CD14-positive monocyte (primary cell): ENCODE results near the gene ISX. TPM values are rescaled to one million over a fixed set of nuclear protein-coding genes. Genes with fewer than 3 reads are reported as not detected.

Experiments used
- DNase-seq, 3 donors: peaks; one replicate each; pipeline ENCODE4 v3.0.0-alpha.2; 2011 to 2022
- H2AFZ ChIP-seq: 2 replicates; pipeline ENCODE4 v1.6.0; 2012; ENCODE audit warnings: mild to moderate bottlenecking, low read depth, low read length, inconsistent platforms; ENCODE audit not compliant: insufficient read depth, poor library complexity, severe bottlenecking
- H3K27ac ChIP-seq, 2 donors: 1 replicate in 1 of 2; 2 replicates in 1 of 2; pipeline ENCODE4 v1.5.1; 2012 to 2013; ENCODE audit warnings: low read length in 2 of 2, control low read depth in 1 of 2, inconsistent platforms in 1 of 2, low read depth in 1 of 2, mild to moderate bottlenecking in 1 of 2
- H3K27me3 ChIP-seq, 2 donors: one replicate each; pipeline versions ENCODE4 v1.6.0 to v1.6.1; 2011 to 2013; ENCODE audit warnings: low read length in 2 of 2; ENCODE audit not compliant: control insufficient read depth in 2 of 2, insufficient read depth in 2 of 2
- H3K36me3 ChIP-seq, 2 donors: replicated peaks in 1 of 2; 1 replicate in 1 of 2; 2 replicates in 1 of 2; pipeline versions ENCODE4 v1.5.1 to v1.6.1; 2012 to 2013; ENCODE audit warnings: low read length in 2 of 2, control low read depth in 1 of 2, inconsistent platforms in 1 of 2, mild to moderate bottlenecking in 1 of 2; ENCODE audit not compliant: insufficient read depth in 2 of 2, control insufficient read depth in 1 of 2
- H3K4me1 ChIP-seq, 2 donors: 1 replicate in 1 of 2; 2 replicates in 1 of 2; pipeline versions ENCODE4 v1.5.1 to v1.6.1; 2012 to 2013; ENCODE audit warnings: low read length in 2 of 2, control low read depth in 1 of 2, inconsistent platforms in 1 of 2, mild to moderate bottlenecking in 1 of 2, moderate library complexity in 1 of 2; ENCODE audit not compliant: insufficient read depth in 2 of 2, control insufficient read depth in 1 of 2
- H3K4me2 ChIP-seq: replicated peaks from 2 replicates; pipeline ENCODE3; 2012; ENCODE audit warnings: low read length, moderate library complexity, mild to moderate bottlenecking; ENCODE audit not compliant: poor library complexity, severe bottlenecking; ENCODE audit errors: extremely low read depth
- H3K4me3 ChIP-seq, 3 experiments: fragments of 200-600 bp in 1 of 3; sonication (generic) in 1 of 3; replicated peaks in 1 of 3; 1 replicate in 2 of 3; 2 replicates in 1 of 3; pipeline ENCODE4 v1.5.1; 2011 to 2013; ENCODE audit warnings: low read length in 3 of 3, mild to moderate bottlenecking in 3 of 3, control low read depth in 2 of 3, low read depth in 2 of 3, inconsistent platforms in 1 of 3, moderate library complexity in 1 of 3
- H3K79me2 ChIP-seq: 2 replicates; pipeline ENCODE4 v1.6.0; 2012; ENCODE audit warnings: mild to moderate bottlenecking, control low read depth, inconsistent platforms, low read length, moderate library complexity; ENCODE audit not compliant: insufficient read depth
- H3K9ac ChIP-seq: 2 replicates; pipeline ENCODE4 v1.6.0; 2017; ENCODE audit warnings: low read length, mild to moderate bottlenecking; ENCODE audit not compliant: insufficient read depth, poor library complexity, severe bottlenecking
- H3K9me3 ChIP-seq, 2 donors: replicated peaks in 1 of 2; 1 replicate in 1 of 2; 2 replicates in 1 of 2; pipeline versions ENCODE4 v1.5.1 to v1.6.1; 2012 to 2013; ENCODE audit warnings: low read length in 2 of 2, control low read depth in 1 of 2; ENCODE audit not compliant: control insufficient read depth in 1 of 2, insufficient read depth in 1 of 2
- H4K20me1 ChIP-seq: 2 replicates; pipeline ENCODE4 v1.6.0; 2012; ENCODE audit warnings: mild to moderate bottlenecking, low read length, control low read depth, moderate library complexity; ENCODE audit not compliant: insufficient read depth
- H3K27ac Mint-ChIP-seq, 7 donors: one replicate each; pipeline ENCODE4 v1.8.0; 2020; ENCODE audit warnings: mild to moderate bottlenecking in 7 of 7, mixed read lengths in 7 of 7, moderate library complexity in 6 of 7, inconsistent platforms in 2 of 7
- H3K27me3 Mint-ChIP-seq, 3 donors: one replicate each; pipeline ENCODE4 v1.8.0; 2021 to 2022; ENCODE audit warnings: low read depth in 3 of 3, mild to moderate bottlenecking in 3 of 3, mixed read lengths in 3 of 3, moderate library complexity in 3 of 3, inconsistent platforms in 1 of 3
- H3K36me3 Mint-ChIP-seq, 2 donors: one replicate each; pipeline ENCODE4 v1.8.0; 2020; ENCODE audit warnings: mixed read lengths in 2 of 2, inconsistent platforms in 1 of 2, mild to moderate bottlenecking in 1 of 2
- H3K4me1 Mint-ChIP-seq: one replicate; pipeline ENCODE4 v1.8.0; 2020; ENCODE audit warnings: mild to moderate bottlenecking, mixed read lengths
- H3K4me3 Mint-ChIP-seq, 2 donors: one replicate each; pipeline ENCODE4 v1.8.0; 2020; ENCODE audit warnings: mild to moderate bottlenecking in 2 of 2, mixed read lengths in 2 of 2, moderate library complexity in 1 of 2
- H3K9me3 Mint-ChIP-seq, 7 donors: one replicate each; pipeline ENCODE4 v1.8.0; 2020 to 2022; ENCODE audit warnings: mixed read lengths in 7 of 7, mild to moderate bottlenecking in 6 of 7, moderate library complexity in 6 of 7, inconsistent platforms in 2 of 7
- CTCF ChIP-seq: fragments of 200-600 bp; IDR thresholded peaks from one replicate; pipeline ENCODE4 v1.8.0; 2022; ENCODE audit warnings: antibody characterized with exemption, mild to moderate bottlenecking
- WGBS: methylation state at CpG from one replicate; pipeline ENCODE4 v1.1.5; 2013; ENCODE audit warnings: missing lambda C conversion rate; ENCODE audit not compliant: insufficient coverage; 5-methylcytosine and 5-hydroxymethylcytosine counted together
- intact Hi-C, 2 donors: fragments of 100-400 bp; cut with micrococcal nuclease; formaldehyde crosslinking; loops; one replicate each; pipeline versions ENCODE4 v1.15.0 to v1.15.1; 2023
- polyA plus RNA-seq, 3 donors: library from polyadenylated mRNA; depleted of rRNA in 1 of 3; unstranded in 2 of 3; stranded (reverse) in 1 of 3; fragments of 300-500 nt in 2 of 3; fragments of >200 nt in 1 of 3; fragmentation: Illumina TruSeq in 2 of 3; gene quantifications; 1 replicate in 2 of 3; 2 replicates in 1 of 3; pipeline ENCODE4 v1.2.3, GENCODE V29; 2012 to 2021

Gene ISX
- polyA plus RNA-seq, 3 donors, result not detected

GRCh38 chr22:35034963-35035362, 31.0 kb upstream of the ISX start:
- no peak overlapping the region for H3K27ac Mint-ChIP-seq
- no peak for DNase-seq
- TF ChIP-seq CTCF, result no peak
- no peaks in the 10 kb centered on the region for H3K36me3 Mint-ChIP-seq
- Histone ChIP-seq H3K9ac (no peak overlapping the region), H3K4me3 (no peak overlapping the region), H4K20me1 (no peaks in the 10 kb centered on the region), H3K4me2 (no peak overlapping the region), H3K9me3 (no peaks in the 10 kb centered on the region), H3K79me2 (no peaks in the 10 kb centered on the region), H3K27ac (no peak overlapping the region), H2AFZ (no peak overlapping the region), H3K27me3 (no peaks in the 10 kb centered on the region), H3K4me1 (no peaks in the 10 kb centered on the region), H3K36me3 (no peaks in the 10 kb centered on the region)
- no peaks in the 10 kb centered on the region for H3K4me1 Mint-ChIP-seq
- intact Hi-C loops, result no loop called here
- peaks cover 2 to 5% (median 4%) of the 10 kb centered on the region in 3 donors for H3K27me3 Mint-ChIP-seq
- H3K4me3 Mint-ChIP-seq, result no peak overlapping the region
- H3K9me3 Mint-ChIP-seq, result peaks cover 0 to 3% (median 0%) of the 10 kb centered on the region in 7 donors
- 38% methylated on average over 2 of the region's 3 CpGs for WGBS

- H4K20me1 ChIP-seq, result no peaks in the 10 kb centered on the region
- Mint-ChIP-seq H3K27me3 (peaks cover 0 to 5% (median 4%) of the 10 kb centered on the region in 3 donors), H3K4me3 (no peak overlapping the region), H3K36me3 (no peaks in the 10 kb centered on the region), H3K9me3 (peaks cover 0 to 3% (median 0%) of the 10 kb centered on the region in 7 donors), H3K4me1 (no peaks in the 10 kb centered on the region), H3K27ac (no peak overlapping the region)
- TF ChIP-seq CTCF, result no peak
- DNase-seq, result no peak
- H3K27ac ChIP-seq, result no peak overlapping the region
- H3K4me2 ChIP-seq, result no peak overlapping the region
- no peaks in the 10 kb centered on the region for H3K36me3 ChIP-seq
- no peak overlapping the region for H2AFZ ChIP-seq
- no peak overlapping the region for H3K4me3 ChIP-seq
- no peaks in the 10 kb centered on the region for H3K27me3 ChIP-seq
- H3K4me1 ChIP-seq, result no peaks in the 10 kb centered on the region
- no peaks in the 10 kb centered on the region for H3K79me2 ChIP-seq
- H3K9me3 ChIP-seq, result no peaks in the 10 kb centered on the region
- intact Hi-C loops, result no loop called here
- WGBS, result 78% methylated on average over 2 of the region's 4 CpGs
- no peak overlapping the region for H3K9ac ChIP-seq
Observed at GRCh38 chr22:35037089-35037488, 28.9 kb upstream of the ISX start.
